K562 (cell line): ENCODE measurements around the gene CD48. TPM values are rescaled to one million over a fixed set of nuclear protein-coding genes. Genes with fewer than 3 reads are reported as not detected.

Source experiments
- COPS2 ChIP-seq: fragments of 450-650 bp; conservative IDR thresholded peaks from 2 replicates; pipeline ENCODE4 v1.6.1; 2016; ENCODE audit warnings: mild to moderate bottlenecking, moderate library complexity
- DPF2 ChIP-seq: fragments of 450-650 bp; IDR thresholded peaks from 2 replicates; pipeline ENCODE4 v1.6.1; 2016
- ESRRA ChIP-seq: fragments of 450-650 bp; IDR thresholded peaks from 2 replicates; pipeline ENCODE4 v1.6.1; 2014; ENCODE audit warnings: low read depth, mild to moderate bottlenecking, moderate library complexity, borderline replicate concordance
- GTF2E2 ChIP-seq: fragments of 200-800 bp; sonication (Bioruptor generic); IDR thresholded peaks from 2 replicates; pipeline ENCODE4 v1.6.1; 2016; ENCODE audit warnings: missing genetic modification characterization, missing compliant biosample characterization
- KDM4B ChIP-seq, 2 experiments: fragments of 450-650 bp in 1 of 2; sonication (generic) in 1 of 2; IDR thresholded peaks; 2 replicates each; pipeline ENCODE4 v1.6.1; 2016 to 2017; ENCODE audit warnings: borderline replicate concordance in 2 of 2, antibody characterized with exemption in 1 of 2, low read depth in 1 of 2, mild to moderate bottlenecking in 1 of 2
- MED1 ChIP-seq: sonication (generic); formaldehyde crosslinking; IDR thresholded peaks from 2 replicates; pipeline ENCODE4 v1.8.1; 2023; ENCODE audit warnings: missing genetic modification reagents, borderline replicate concordance
- NCOA6 ChIP-seq: fragments of 450-650 bp; IDR thresholded peaks from 2 replicates; pipeline ENCODE4 v1.6.1; 2017; ENCODE audit warnings: mild to moderate bottlenecking
- NFE2 ChIP-seq: IDR thresholded peaks from 2 replicates; pipeline ENCODE4 v1.6.1; 2014; ENCODE audit warnings: antibody characterized with exemption, low read depth
- PYGO2 ChIP-seq: fragments of 450-650 bp; IDR thresholded peaks from 2 replicates; pipeline ENCODE4 v1.6.1; 2016; ENCODE audit warnings: mild to moderate bottlenecking, missing genetic modification characterization, moderate library complexity, missing compliant biosample characterization
- SMARCA4 ChIP-seq: fragments of 450-650 bp; IDR thresholded peaks from 2 replicates; pipeline ENCODE4 v1.6.1; 2016
- STAT5A ChIP-seq: IDR thresholded peaks from 2 replicates; pipeline ENCODE4 v1.6.1; 2012; ENCODE audit warnings: low read length, inconsistent platforms, borderline replicate concordance
- TAF7 ChIP-seq: fragments of 450-650 bp; IDR thresholded peaks from 2 replicates; pipeline ENCODE4 v1.6.1; 2016; ENCODE audit warnings: missing genetic modification characterization, missing compliant biosample characterization
- TEAD4 ChIP-seq, 2 experiments: sonication (generic) in 1 of 2; formaldehyde crosslinking in 1 of 2; IDR thresholded peaks; 2 replicates each; pipeline versions ENCODE4 v1.6.1 to v1.8.0; 2012 to 2022; ENCODE audit warnings: borderline replicate concordance in 1 of 2, inconsistent platforms in 1 of 2, low read length in 1 of 2, mild to moderate bottlenecking in 1 of 2, missing genetic modification reagents in 1 of 2
- ZNF316 ChIP-seq: fragments of 450-650 bp; IDR thresholded peaks from 2 replicates; pipeline ENCODE4 v1.6.1; 2016
- ZNF696 ChIP-seq: fragments of 250-450 bp; sonication (Bioruptor Pico); conservative IDR thresholded peaks from 2 replicates; pipeline ENCODE4 v1.4.0; 2020; ENCODE audit warnings: mild to moderate bottlenecking, moderate library complexity
- ZNF79 ChIP-seq: fragments of 250-450 bp; sonication (Bioruptor Pico); IDR thresholded peaks from 2 replicates; pipeline ENCODE4 v1.4.0; 2020; ENCODE audit warnings: low read depth, mild to moderate bottlenecking, moderate library complexity
- ZSCAN29 ChIP-seq: fragments of 450-650 bp; IDR thresholded peaks from 2 replicates; pipeline ENCODE4 v1.6.1; 2017
- polyA plus RNA-seq, 8 experiments: library from polyadenylated mRNA; depleted of rRNA in 4 of 8; stranded (reverse) in 5 of 8; unstranded in 3 of 8; fragments of >200 nt; fragmentation: Nextera tagmentation in 2 of 8; fragmentation: Illumina TruSeq in 1 of 8; extraction: Ambion mirVana in 2 of 8; extraction: Trizol in 1 of 8; gene quantifications; 2 replicates each; pipeline versions ENCODE4 v1.2.1 to v1.2.3, GENCODE V29; 2011 to 2014; ENCODE audit warnings: inconsistent platforms in 1 of 8, missing spikeins in 1 of 8
- total RNA-seq, 7 experiments: library from RNA; depleted of rRNA in 6 of 7; stranded (reverse); fragments of >200 nt in 6 of 7; fragmentation: Illumina TruSeq in 2 of 7; extraction: Trizol in 2 of 7; gene quantifications; 2 replicates each; pipeline versions ENCODE4 v1.2.1 to v1.2.3, GENCODE V29; 2011 to 2021; ENCODE audit warnings: low replicate concordance in 1 of 7
- TF ChIP-seq, protein P1 (sequence below): fragments of 250-450 bp; sonication (Bioruptor Pico); IDR thresholded peaks from 2 replicates; pipeline ENCODE4 v1.9.0; 2021; ENCODE audit warnings: mild to moderate bottlenecking, inconsistent platforms
- TF ChIP-seq, protein P2 (sequence below): IDR thresholded peaks from 2 replicates; pipeline ENCODE4 v1.6.1; 2011; ENCODE audit not compliant: insufficient read length; ENCODE audit errors: extremely low read depth
- TF ChIP-seq, protein P3 (sequence below): fragments of 450-650 bp; IDR thresholded peaks from 2 replicates; pipeline ENCODE4 v1.6.1; 2017; ENCODE audit warnings: antibody characterized with exemption
- TF ChIP-seq, protein P4 (sequence below): fragments of 250-450 bp; sonication (Bioruptor Pico); IDR thresholded peaks from 2 replicates; pipeline ENCODE4 v1.8.0; 2022; ENCODE audit warnings: inconsistent platforms
- TF ChIP-seq, protein P5 (sequence below): sonication (generic); formaldehyde crosslinking; IDR thresholded peaks from 2 replicates; pipeline ENCODE4 v1.8.1; 2023; ENCODE audit warnings: mild to moderate bottlenecking, missing genetic modification reagents, moderate library complexity

Gene CD48
- total and polyA plus RNA-seq, 9 of the 15 experiments (the other 6 are each of a cell fraction or from before 2014, with no cell fraction given), result 0.10 to 0.42 (median 0.29) TPM; not detected in 3

DNA sequence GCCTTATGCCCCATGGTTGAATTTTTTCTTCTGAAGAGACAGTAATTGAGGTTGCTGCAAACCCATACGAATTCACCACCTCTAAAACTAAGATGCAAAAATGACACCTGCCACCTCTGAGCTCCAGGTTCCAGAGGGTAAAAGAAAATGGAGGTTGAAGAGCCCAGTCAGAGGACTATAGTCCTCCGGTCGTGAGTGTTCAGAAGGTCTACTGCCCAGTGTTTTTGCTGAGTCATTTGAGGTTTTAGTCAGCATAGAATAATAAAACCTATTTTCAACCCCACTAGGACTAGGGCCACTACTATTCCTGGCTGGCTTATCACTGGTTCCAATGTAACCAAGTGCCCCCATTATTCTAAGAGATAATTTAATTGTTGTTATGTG is 14.5 kb upstream of the CD48 start (continued):
- TF ChIP-seq TAF7 (0 out of 2 replicates have a peak, but pooled peaks have one; percentile 18), TEAD4 (IDR thresholded peaks at IDR 0.05; ENCODE audit: low read length) (peak; percentile 55), TEAD4 (CRISPR knock-in tag; IDR thresholded peaks at IDR 0.05; ENCODE audit: borderline replicate concordance) (no peak), ZNF79 (no peak), DPF2 (peak; percentile 77), ZNF316 (peak; percentile 98), COPS2 (no peak), ESRRA (no peak), NCOA6 (no peak), ZNF696 (CRISPR knock-in tag) (no peak), NFE2 (peak; percentile 97), SMARCA4 (peak; percentile 71), GTF2E2 (tag) (no peak), ZSCAN29 (no peak), KDM4B (IDR thresholded peaks at IDR 0.05; ENCODE audit: borderline replicate concordance in 2 of 2, low read depth in 1 of 2) (no peak; a peak in 1 of 4 replicates), PYGO2 (no peak), STAT5A (no peak), MED1 (CRISPR knock-in tag) (no peak)
- TF ChIP-seq, protein P1, sequence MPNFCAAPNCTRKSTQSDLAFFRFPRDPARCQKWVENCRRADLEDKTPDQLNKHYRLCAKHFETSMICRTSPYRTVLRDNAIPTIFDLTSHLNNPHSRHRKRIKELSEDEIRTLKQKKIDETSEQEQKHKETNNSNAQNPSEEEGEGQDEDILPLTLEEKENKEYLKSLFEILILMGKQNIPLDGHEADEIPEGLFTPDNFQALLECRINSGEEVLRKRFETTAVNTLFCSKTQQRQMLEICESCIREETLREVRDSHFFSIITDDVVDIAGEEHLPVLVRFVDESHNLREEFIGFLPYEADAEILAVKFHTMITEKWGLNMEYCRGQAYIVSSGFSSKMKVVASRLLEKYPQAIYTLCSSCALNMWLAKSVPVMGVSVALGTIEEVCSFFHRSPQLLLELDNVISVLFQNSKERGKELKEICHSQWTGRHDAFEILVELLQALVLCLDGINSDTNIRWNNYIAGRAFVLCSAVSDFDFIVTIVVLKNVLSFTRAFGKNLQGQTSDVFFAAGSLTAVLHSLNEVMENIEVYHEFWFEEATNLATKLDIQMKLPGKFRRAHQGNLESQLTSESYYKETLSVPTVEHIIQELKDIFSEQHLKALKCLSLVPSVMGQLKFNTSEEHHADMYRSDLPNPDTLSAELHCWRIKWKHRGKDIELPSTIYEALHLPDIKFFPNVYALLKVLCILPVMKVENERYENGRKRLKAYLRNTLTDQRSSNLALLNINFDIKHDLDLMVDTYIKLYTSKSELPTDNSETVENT (CRISPR knock-in tag), result no peak
- TF ChIP-seq, protein P2, sequence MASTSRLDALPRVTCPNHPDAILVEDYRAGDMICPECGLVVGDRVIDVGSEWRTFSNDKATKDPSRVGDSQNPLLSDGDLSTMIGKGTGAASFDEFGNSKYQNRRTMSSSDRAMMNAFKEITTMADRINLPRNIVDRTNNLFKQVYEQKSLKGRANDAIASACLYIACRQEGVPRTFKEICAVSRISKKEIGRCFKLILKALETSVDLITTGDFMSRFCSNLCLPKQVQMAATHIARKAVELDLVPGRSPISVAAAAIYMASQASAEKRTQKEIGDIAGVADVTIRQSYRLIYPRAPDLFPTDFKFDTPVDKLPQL, result peak; percentile 86
- TF ChIP-seq, protein P3, sequence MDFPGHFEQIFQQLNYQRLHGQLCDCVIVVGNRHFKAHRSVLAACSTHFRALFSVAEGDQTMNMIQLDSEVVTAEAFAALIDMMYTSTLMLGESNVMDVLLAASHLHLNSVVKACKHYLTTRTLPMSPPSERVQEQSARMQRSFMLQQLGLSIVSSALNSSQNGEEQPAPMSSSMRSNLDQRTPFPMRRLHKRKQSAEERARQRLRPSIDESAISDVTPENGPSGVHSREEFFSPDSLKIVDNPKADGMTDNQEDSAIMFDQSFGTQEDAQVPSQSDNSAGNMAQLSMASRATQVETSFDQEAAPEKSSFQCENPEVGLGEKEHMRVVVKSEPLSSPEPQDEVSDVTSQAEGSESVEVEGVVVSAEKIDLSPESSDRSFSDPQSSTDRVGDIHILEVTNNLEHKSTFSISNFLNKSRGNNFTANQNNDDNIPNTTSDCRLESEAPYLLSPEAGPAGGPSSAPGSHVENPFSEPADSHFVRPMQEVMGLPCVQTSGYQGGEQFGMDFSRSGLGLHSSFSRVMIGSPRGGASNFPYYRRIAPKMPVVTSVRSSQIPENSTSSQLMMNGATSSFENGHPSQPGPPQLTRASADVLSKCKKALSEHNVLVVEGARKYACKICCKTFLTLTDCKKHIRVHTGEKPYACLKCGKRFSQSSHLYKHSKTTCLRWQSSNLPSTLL, result no peak
- TF ChIP-seq, protein P4, sequence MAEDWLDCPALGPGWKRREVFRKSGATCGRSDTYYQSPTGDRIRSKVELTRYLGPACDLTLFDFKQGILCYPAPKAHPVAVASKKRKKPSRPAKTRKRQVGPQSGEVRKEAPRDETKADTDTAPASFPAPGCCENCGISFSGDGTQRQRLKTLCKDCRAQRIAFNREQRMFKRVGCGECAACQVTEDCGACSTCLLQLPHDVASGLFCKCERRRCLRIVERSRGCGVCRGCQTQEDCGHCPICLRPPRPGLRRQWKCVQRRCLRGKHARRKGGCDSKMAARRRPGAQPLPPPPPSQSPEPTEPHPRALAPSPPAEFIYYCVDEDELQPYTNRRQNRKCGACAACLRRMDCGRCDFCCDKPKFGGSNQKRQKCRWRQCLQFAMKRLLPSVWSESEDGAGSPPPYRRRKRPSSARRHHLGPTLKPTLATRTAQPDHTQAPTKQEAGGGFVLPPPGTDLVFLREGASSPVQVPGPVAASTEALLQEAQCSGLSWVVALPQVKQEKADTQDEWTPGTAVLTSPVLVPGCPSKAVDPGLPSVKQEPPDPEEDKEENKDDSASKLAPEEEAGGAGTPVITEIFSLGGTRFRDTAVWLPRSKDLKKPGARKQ (CRISPR knock-in tag), result no peak
- TF ChIP-seq, protein P5, sequence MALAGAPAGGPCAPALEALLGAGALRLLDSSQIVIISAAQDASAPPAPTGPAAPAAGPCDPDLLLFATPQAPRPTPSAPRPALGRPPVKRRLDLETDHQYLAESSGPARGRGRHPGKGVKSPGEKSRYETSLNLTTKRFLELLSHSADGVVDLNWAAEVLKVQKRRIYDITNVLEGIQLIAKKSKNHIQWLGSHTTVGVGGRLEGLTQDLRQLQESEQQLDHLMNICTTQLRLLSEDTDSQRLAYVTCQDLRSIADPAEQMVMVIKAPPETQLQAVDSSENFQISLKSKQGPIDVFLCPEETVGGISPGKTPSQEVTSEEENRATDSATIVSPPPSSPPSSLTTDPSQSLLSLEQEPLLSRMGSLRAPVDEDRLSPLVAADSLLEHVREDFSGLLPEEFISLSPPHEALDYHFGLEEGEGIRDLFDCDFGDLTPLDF, result no peak
